GM12875 (cell line): Measurements from ENCODE around the gene RNASEH2B.
A peak's percentile ranks its signal among the peaks of the same experiment; 100 is the strongest.

ENCODE experiments used
- H3K4me3 ChIP-seq: one replicate; pipeline ENCODE4 v1.5.1; 2011; ENCODE audit warnings: low read depth, low read length, control low read depth
- TF ChIP-seq, protein P1 (sequence below): IDR thresholded peaks from 2 replicates; pipeline ENCODE4 v1.5.1; 2011; ENCODE audit warnings: low read depth, mild to moderate bottlenecking, control low read depth, inconsistent platforms, low read length, moderate library complexity, borderline replicate concordance; ENCODE audit not compliant: insufficient read depth

The RNASEH2B gene

DNA sequence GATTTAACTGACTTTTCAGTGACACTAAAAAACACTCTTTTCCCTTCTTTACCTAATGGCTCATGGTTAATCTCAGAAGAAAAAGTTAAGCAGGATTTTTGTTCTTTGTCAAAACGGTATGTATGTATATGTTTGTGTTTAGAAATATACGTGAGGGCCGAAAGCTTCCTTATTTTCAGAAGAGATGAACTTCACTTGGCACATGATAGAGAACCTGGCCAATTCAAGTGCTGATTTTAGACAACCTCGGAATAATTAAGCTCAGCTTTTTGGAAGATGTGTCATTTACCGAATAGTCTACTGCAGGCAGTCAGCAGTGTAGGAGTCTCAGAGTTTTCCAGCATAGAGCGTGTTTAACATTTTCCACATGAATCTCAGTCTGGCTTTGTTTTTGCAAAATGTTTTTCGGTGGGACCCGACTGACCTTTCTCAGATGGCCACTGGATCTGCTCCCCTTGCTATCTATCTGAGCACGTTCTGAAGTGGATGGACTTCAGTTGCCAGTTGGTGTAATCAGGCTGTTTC is 4.6 kb downstream of the RNASEH2B start:
- no peak overlapping the region for H3K4me3 ChIP-seq
- TF ChIP-seq, protein P1, sequence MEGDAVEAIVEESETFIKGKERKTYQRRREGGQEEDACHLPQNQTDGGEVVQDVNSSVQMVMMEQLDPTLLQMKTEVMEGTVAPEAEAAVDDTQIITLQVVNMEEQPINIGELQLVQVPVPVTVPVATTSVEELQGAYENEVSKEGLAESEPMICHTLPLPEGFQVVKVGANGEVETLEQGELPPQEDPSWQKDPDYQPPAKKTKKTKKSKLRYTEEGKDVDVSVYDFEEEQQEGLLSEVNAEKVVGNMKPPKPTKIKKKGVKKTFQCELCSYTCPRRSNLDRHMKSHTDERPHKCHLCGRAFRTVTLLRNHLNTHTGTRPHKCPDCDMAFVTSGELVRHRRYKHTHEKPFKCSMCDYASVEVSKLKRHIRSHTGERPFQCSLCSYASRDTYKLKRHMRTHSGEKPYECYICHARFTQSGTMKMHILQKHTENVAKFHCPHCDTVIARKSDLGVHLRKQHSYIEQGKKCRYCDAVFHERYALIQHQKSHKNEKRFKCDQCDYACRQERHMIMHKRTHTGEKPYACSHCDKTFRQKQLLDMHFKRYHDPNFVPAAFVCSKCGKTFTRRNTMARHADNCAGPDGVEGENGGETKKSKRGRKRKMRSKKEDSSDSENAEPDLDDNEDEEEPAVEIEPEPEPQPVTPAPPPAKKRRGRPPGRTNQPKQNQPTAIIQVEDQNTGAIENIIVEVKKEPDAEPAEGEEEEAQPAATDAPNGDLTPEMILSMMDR, result no peak

DNA sequence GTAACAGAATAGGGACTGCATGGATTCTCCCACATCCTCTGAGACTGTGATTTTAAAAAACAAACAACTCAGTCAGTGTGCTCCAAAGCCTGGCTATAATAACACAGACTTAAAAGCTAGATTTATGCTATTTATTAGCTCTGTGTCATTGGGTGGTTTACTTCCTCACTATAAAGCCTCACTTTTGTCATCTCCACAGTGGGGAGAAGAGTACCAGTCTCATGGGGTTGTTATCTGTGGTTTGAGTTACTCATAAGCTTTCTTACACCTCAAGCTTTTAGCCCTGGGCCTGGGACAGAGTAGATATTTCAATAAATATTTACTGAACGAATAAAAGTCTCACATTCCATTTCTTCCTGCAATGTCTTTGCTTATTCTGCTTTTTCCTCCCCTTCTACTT is 5.3 kb downstream of the RNASEH2B start:
- H3K4me3 ChIP-seq, result no peak overlapping the region
- TF ChIP-seq, protein P1, result no peak

DNA sequence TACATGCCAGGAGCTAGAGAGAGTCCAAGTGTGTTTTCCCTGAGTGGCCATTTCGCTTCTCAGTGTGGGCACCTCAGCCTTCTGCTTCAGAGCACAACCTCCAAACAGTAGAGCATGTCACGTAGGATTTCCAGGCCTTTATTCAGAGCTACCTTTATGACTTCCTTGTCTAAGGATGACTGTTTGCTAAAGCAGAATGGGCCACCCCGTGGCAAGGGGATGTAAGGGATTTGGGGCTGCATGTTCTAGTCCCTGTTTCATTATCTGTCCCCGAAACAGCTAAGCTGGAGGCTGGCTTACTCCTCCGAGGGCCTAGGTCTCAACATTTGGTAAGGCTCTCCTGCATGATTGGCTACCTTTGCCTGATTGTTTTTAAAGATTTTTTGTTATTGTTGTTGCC is 6.0 kb downstream of the RNASEH2B start:
- H3K4me3 ChIP-seq, result no peak overlapping the region

DNA sequence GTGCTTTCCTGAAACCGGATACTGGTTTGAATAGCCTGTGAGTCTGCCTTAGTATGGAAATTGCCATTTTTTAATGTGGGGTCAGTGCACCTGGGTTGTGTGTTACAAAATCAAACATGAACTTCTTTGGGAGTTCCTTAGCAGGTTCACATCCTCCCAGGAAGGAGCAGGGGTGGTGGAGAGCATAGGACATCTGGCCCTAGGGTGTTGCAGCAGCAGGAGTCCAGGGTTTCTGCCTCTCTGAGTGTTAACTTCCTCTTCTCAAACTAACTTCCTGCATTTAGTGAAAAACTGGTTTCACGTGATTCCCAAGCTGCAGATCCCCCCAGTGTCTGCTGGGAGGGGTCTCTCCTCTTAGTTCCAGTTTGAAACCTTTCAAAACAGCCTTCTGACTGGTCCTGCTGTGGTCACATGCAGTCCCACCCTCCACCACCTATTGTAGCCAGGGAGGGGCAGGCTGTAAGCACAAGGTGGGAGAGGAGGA is 7.2 kb downstream of the RNASEH2B start:
- H3K4me3 ChIP-seq, result no peak overlapping the region
- TF ChIP-seq, protein P1, result no peak

More for the DNA sequence above, 6.0 kb downstream of the RNASEH2B start:
- TF ChIP-seq, protein P1, result peak; percentile 36; the same call in 1 of the 2 replicates

DNA sequence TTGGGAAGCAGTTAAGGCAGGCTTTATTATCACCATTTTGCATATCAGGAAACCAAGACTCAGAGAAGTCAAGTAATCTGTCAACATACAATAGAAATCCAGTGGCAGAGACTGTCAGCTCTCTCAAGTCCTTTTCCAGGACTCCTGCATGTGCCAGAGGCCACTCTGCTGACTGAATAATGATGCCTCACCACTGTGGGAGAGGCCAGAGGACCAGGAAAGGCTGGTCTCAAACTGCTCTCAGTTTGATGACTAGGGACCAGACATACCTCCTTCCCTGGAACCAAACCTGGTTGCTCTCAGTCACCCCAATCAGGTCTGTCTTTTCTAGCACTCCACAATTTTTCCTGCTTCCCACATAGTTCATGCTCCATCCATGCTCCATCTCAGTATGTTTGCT is 8.0 kb downstream of the RNASEH2B start:
- TF ChIP-seq, protein P1, result no peak
- H3K4me3 ChIP-seq, result no peak overlapping the region

DNA sequence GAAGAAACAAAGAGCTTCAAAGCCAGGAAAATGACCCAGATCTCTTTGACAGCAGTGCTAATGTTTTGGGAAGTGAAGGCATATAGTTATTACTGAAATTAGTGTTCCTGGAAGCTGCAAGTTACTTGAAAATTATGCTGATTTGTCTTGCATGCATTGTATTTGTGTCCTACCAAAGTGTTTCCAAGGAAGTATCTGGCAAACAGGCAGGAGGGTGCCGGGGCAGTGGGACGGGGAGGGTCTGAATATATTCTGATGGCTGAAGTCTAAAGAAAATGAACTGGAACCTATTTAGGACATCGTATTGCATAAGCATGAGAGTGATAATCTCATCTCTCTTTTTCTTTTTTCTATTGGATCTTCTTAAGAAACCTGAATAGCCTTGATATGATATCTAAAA is 9.0 kb downstream of the RNASEH2B start:
- TF ChIP-seq, protein P1, result no peak
- H3K4me3 ChIP-seq, result no peak overlapping the region

DNA sequence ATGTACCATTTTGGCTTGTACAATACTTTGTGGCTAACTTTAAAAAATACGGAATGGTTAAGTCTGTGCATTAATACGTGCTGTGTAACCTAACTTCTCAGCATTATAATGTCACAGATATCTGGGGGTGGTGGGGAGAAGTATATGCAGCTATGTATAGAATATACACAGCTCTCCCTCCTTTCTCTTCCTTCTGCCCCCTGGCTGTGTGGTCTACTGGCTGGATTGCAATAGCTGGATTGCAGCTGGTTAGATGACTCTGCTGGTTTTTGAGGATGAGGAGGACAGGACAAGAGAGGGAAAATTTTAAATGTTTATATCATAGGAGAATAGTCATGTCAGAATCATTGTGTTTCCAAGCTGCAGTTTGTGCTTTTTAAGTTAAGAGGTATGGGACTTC is 9.7 kb downstream of the RNASEH2B start:
- H3K4me3 ChIP-seq, result no peak overlapping the region
- TF ChIP-seq, protein P1, result no peak
